Measurements from ENCODE around the gene ATP10A. TPM values are rescaled to one million over a fixed set of nuclear protein-coding genes. Genes with fewer than 3 reads are reported as not detected.
"Not testable (repeated sequence)": the region's sequence is repeated elsewhere in the genome, so short reads cannot be mapped to it uniquely, and the experiment has no call there.

ATP10A gene
- total RNA-seq, 4 donors from 2014 or later, result 8.1 to 36.0 (median 17.9) TPM

DNA sequence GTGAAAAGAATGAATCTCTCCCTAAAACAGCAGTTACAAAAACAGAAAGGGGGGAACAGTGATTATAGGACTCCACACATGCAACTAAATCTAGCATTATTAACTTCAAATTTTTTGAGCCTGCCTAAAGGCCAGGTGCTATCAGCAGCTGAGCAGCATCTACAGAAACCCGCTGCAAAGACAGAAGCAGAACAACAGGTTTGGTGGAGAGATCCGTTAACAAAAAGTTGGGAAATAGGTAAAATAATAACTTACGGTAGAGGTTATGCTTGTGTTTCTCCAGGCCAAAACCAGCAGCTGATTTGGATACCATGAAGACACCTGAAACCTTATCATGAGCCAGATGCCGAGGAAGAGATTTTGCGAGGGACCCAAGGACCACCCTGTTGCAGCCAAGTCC, 222.7 kb downstream of the ATP10A start:
- TF ChIP-seq POLR2A (IDR thresholded peaks at IDR 0.05) (no peak), EP300 (IDR thresholded peaks at IDR 0.05) (no peak)
- TF ChIP-seq, protein P1, sequence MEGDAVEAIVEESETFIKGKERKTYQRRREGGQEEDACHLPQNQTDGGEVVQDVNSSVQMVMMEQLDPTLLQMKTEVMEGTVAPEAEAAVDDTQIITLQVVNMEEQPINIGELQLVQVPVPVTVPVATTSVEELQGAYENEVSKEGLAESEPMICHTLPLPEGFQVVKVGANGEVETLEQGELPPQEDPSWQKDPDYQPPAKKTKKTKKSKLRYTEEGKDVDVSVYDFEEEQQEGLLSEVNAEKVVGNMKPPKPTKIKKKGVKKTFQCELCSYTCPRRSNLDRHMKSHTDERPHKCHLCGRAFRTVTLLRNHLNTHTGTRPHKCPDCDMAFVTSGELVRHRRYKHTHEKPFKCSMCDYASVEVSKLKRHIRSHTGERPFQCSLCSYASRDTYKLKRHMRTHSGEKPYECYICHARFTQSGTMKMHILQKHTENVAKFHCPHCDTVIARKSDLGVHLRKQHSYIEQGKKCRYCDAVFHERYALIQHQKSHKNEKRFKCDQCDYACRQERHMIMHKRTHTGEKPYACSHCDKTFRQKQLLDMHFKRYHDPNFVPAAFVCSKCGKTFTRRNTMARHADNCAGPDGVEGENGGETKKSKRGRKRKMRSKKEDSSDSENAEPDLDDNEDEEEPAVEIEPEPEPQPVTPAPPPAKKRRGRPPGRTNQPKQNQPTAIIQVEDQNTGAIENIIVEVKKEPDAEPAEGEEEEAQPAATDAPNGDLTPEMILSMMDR (IDR thresholded peaks at IDR 0.05), result no peak
- 85 to 89% methylated on average over 5 of the region's 5 CpGs for WGBS, 2 donors
- Histone ChIP-seq H3K9me3 (no peaks in the 10 kb centered on the region), H3K27ac (no peak overlapping the region), H3K4me3 (no peak overlapping the region), H3K27me3 (no peaks in the 10 kb centered on the region), H3K4me1 (no peaks in the 10 kb centered on the region), H3K36me3 (no peaks in the 10 kb centered on the region)
- no peak for DNase-seq (ENCODE audit: low spot score in 2 of 2)

DNA sequence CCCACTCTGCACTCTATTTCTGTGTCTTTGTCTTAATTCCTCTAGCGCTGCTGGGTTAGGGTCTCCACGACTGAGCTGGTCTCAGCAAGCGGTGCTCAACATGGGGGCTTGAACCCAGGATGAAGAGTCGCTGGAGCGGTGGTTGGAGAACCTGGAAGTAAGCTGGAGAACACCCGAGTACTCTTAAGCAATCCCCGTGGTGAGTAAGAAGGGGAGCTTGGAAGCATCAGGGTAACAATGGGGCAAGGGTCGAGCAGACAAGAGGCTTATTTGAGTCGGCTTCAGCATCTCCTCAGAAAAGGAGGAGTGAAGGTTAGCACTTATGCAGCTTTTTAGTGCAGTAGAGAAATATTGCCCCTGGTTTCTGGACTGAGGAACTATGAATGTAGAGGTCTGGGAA, 226.6 kb downstream of the ATP10A start:
- DNase-seq (ENCODE audit: low spot score in 2 of 2); H3K4me1 ChIP-seq; H3K9me3 ChIP-seq; H3K27ac ChIP-seq; H3K4me3 ChIP-seq; H3K36me3 ChIP-seq; H3K27me3 ChIP-seq: not testable (repeated sequence)
- WGBS, 2 donors, result 80% methylated on average over 9 of the region's 9 CpGs

DNA sequence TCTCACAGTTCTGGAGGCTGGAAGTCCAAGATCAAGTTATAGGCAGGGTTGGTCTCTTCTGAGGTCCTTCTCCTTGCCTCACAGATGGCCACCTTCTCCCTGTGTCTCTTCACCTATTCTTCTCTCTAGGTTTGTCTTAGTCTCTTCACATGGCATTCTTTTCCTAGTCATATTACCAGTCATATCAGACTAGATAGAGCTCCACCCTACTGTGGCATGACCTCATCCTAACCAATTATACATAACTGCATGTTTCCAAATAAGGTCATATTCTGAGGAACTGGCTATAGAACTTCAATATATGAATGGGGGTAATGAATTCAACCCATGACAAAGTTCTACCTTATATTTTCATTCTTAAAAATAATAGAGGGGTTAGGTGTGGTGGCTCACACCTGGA, 227.9 kb downstream of the ATP10A start:
- Histone ChIP-seq H3K4me3 (no peak overlapping the region), H3K27ac (no peak overlapping the region), H3K36me3 (no peaks in the 10 kb centered on the region), H3K9me3 (peaks cover 0 to under 1% (median 0%) of the 10 kb centered on the region in 4 donors), H3K4me1 (no peaks in the 10 kb centered on the region), H3K27me3 (no peaks in the 10 kb centered on the region)
- TF ChIP-seq, protein P1 (IDR thresholded peaks at IDR 0.05), result no peak
- TF ChIP-seq EP300 (IDR thresholded peaks at IDR 0.05), result no peak
- no peak for TF ChIP-seq POLR2A (IDR thresholded peaks at IDR 0.05)
- DNase-seq (ENCODE audit: low spot score in 2 of 2), result no peak

DNA sequence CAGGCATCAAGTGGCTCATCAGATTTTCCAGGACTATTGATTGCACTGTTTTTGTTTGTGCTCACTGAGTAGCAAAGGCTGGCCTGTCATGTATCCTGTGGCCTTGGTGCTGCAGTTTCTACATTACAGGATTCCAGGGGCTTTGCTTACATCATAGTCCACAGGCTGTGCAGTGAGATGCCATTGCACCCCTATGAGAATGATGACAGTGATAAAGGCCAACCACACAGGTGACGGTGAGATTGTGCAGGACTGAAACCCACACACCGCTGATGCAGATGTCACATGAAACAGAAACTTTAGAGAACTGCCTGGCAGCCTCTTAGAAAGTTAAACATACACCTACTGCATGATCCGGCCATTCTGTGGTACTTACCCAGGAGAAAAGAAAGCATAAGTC, 229.3 kb downstream of the ATP10A start:
- Histone ChIP-seq H3K4me1 (no peaks in the 10 kb centered on the region), H3K4me3 (no peak overlapping the region), H3K27me3 (no peaks in the 10 kb centered on the region), H3K27ac (no peak overlapping the region), H3K9me3 (peaks cover 0 to 4% (median 0%) of the 10 kb centered on the region in 4 donors), H3K36me3 (no peaks in the 10 kb centered on the region)
- DNase-seq (ENCODE audit: low spot score in 2 of 2), result no peak
- TF ChIP-seq, protein P1 (IDR thresholded peaks at IDR 0.05), result no peak
- TF ChIP-seq POLR2A (IDR thresholded peaks at IDR 0.05) (no peak), EP300 (IDR thresholded peaks at IDR 0.05) (no peak)
- WGBS, 2 donors, result 44 to 71% methylated on average over 2 to 3 of the region's 3 CpGs

DNA sequence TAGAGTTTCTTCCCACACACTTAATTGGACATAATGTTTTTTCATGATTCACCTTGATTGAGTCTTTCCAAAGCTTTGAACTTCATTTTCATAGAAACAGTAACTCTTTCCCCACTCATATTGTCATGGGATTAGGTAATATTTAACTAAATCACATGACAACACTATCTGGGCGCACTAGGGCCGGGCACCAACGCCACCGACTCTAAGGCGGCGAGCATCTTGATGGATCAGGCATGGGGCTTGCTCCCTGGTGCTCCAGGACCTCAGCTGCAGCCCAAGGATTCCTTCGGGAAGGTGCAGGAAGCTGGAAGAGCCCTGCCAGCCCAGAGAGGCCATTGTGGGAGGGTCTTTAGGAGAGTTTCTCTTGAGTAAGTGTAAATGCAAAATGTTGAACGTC, 231.2 kb downstream of the ATP10A start:
- 80 to 86% methylated on average over 8 of the region's 8 CpGs for WGBS, 2 donors
- no peak for TF ChIP-seq POLR2A (IDR thresholded peaks at IDR 0.05)
- TF ChIP-seq, protein P1 (IDR thresholded peaks at IDR 0.05), result no peak
- no peak for TF ChIP-seq EP300 (IDR thresholded peaks at IDR 0.05)
- no peaks in the 10 kb centered on the region for H3K27me3 ChIP-seq
- H3K9me3 ChIP-seq, result peaks cover 0 to 4% (median 0%) of the 10 kb centered on the region in 4 donors
- no peak overlapping the region for H3K4me3 ChIP-seq
- DNase-seq (ENCODE audit: low spot score in 2 of 2), result no peak
- no peak overlapping the region for H3K27ac ChIP-seq
- no peaks in the 10 kb centered on the region for H3K36me3 ChIP-seq
- no peaks in the 10 kb centered on the region for H3K4me1 ChIP-seq

Small RNA genes lying within 50 kb of the gene (small RNA-seq; reads per million reads assigned to genes)
- gene MIR4715, result not detected
- not detected for gene RNA5SP390
